ENCODE data around the gene PREP.
"Not testable (repeated sequence)": the region's sequence is repeated elsewhere in the genome, so short reads cannot be mapped to it uniquely, and the experiment has no call there.

Gene PREP

GRCh38 chr6:105352037-105352617 lies 50.8 kb downstream of the PREP start:
- ATAC-seq (replicated peaks) (no peak), DNase-seq (no peak)
- Mint-ChIP-seq H3K4me1 (ENCODE audit: low read depth in 2 of 2) (no peaks in the 10 kb centered on the region), H3K4me3 (no peak overlapping the region), H3K9me3 (no peaks in the 10 kb centered on the region), H3K36me3 (ENCODE audit: insufficient read depth) (peaks cover 56% of the 10 kb centered on the region), H3K27ac (peak overlapping the region in 1 of 2 donors; percentile 29), H3K27me3 (no peaks in the 10 kb centered on the region)

- no peak for ATAC-seq (replicated peaks)
- Mint-ChIP-seq H3K36me3 (ENCODE audit: insufficient read depth) (peaks cover 54% of the 10 kb centered on the region), H3K4me1 (ENCODE audit: low read depth in 2 of 2) (no peaks in the 10 kb centered on the region), H3K27me3 (no peaks in the 10 kb centered on the region), H3K9me3 (no peaks in the 10 kb centered on the region), H3K4me3 (no peak overlapping the region), H3K27ac (no peak overlapping the region)
- no peak for DNase-seq
Observed at GRCh38 chr6:105348897-105349296, 54.0 kb downstream of the PREP start.

DNA sequence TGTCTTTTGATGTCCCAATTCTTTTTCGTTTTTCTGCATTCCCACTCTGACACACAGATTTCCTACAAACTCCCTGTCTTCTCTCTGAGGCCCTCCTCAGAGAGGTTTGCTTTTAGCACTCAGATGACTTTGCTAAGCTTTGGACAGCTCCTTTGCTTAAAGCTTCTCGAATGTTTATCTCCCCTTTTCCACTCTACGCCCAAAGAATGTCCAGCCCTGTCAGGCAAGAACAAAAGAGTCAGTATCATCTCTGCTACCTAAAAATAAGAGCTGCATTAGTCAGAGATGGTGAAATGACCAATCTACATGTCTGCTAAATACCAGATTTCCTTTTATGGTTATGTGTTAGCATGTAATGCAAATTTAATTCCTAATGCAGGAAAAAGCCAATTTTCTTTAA lies 56.8 kb downstream of the PREP start:
- Mint-ChIP-seq H3K27ac (no peak overlapping the region), H3K4me3 (no peak overlapping the region), H3K4me1 (ENCODE audit: low read depth in 2 of 2) (peaks cover 4 to 16% of the 10 kb centered on the region in 2 donors), H3K36me3 (ENCODE audit: insufficient read depth) (peaks cover 33% of the 10 kb centered on the region), H3K9me3 (no peaks in the 10 kb centered on the region), H3K27me3 (no peaks in the 10 kb centered on the region)
- DNase-seq = no peak
- ATAC-seq (replicated peaks) = no peak

DNA sequence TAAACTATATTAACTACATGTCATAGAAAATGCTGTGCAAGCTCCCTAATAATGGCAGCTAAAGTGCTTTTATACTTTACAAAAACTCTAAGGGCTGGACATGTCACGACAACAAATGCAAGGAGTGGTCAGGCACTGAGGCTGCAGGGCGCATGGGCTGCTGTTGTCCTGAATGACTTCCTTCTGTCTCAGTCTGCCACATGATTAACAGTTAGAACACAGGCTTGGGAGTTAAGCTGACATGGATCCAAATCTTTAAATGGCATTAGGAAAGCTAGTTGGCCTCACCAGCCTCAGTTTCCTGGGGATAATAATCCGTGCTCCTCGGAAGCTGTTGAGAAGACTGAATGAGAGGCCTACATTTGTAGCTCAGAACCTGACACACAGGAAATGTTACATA lies 57.4 kb downstream of the PREP start:
- Mint-ChIP-seq H3K27me3 (no peaks in the 10 kb centered on the region), H3K4me1 (ENCODE audit: low read depth in 2 of 2) (peaks cover 8 to 20% of the 10 kb centered on the region in 2 donors), H3K27ac (no peak overlapping the region), H3K4me3 (no peak overlapping the region), H3K9me3 (no peaks in the 10 kb centered on the region), H3K36me3 (ENCODE audit: insufficient read depth) (peaks cover 31% of the 10 kb centered on the region)
- ATAC-seq (replicated peaks) (no peak), DNase-seq (no peak)

GRCh38 chr6:105344881-105345370 lies 58.0 kb downstream of the PREP start:
- Mint-ChIP-seq H3K36me3 (ENCODE audit: insufficient read depth) (peaks cover 26% of the 10 kb centered on the region), H3K27ac (no peak overlapping the region), H3K9me3 (no peaks in the 10 kb centered on the region), H3K4me1 (ENCODE audit: low read depth in 2 of 2) (peaks cover 11 to 26% of the 10 kb centered on the region in 2 donors), H3K27me3 (no peaks in the 10 kb centered on the region), H3K4me3 (no peak overlapping the region)
- ATAC-seq (replicated peaks) (no peak), DNase-seq (no peak)

GRCh38 chr6:105338350-105338983 lies 64.4 kb downstream of the PREP start:
- not testable (repeated sequence) for H3K9me3 Mint-ChIP-seq; ATAC-seq (replicated peaks); H3K4me3 Mint-ChIP-seq; H3K36me3 Mint-ChIP-seq (ENCODE audit: insufficient read depth); DNase-seq; H3K27me3 Mint-ChIP-seq; H3K27ac Mint-ChIP-seq
- peaks cover 14 to 35% of the 10 kb centered on the region in 2 donors for H3K4me1 Mint-ChIP-seq (ENCODE audit: low read depth in 2 of 2)

- Mint-ChIP-seq H3K36me3 (ENCODE audit: insufficient read depth) (peaks cover 16% of the 10 kb centered on the region), H3K27ac (no peak overlapping the region), H3K4me3 (no peak overlapping the region), H3K9me3 (no peaks in the 10 kb centered on the region), H3K27me3 (no peaks in the 10 kb centered on the region), H3K4me1 (ENCODE audit: low read depth in 2 of 2) (peaks cover 14 to 29% of the 10 kb centered on the region in 2 donors)
- ATAC-seq (replicated peaks) = no peak
- DNase-seq = no peak
Observed at GRCh38 chr6:105336986-105337385, 65.9 kb downstream of the PREP start.

GRCh38 chr6:105332576-105332975 lies 70.3 kb downstream of the PREP start:
- peaks cover 35% of the 10 kb centered on the region for H3K36me3 Mint-ChIP-seq (ENCODE audit: insufficient read depth)
- no peaks in the 10 kb centered on the region for H3K27me3 Mint-ChIP-seq
- no peak overlapping the region for H3K4me3 Mint-ChIP-seq
- H3K9me3 Mint-ChIP-seq = no peaks in the 10 kb centered on the region
- DNase-seq (no peak), ATAC-seq (replicated peaks) (no peak)
- H3K4me1 Mint-ChIP-seq (ENCODE audit: low read depth in 2 of 2) = peaks cover 0 to 4% of the 10 kb centered on the region in 2 donors
- no peak overlapping the region for H3K27ac Mint-ChIP-seq

DNA sequence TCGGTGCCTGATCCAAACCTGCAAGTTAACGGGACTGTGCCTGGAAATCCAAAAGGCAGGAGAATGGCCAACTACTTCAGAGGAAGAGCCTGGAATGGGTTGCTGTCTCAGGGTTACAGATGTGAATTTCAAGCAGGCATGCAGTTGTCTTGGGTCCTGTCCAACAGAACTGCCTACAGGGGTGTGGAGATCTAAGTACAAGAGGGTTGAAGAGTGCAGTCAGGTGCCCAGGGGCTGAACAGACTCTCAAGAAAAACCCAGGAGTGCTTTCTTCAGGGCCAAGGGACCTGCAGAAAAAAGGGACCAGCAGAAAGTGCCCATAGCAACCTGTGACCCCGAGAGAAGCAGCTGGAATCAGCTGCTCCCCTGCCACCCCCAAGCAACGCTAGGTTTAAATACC lies 71.0 kb downstream of the PREP start:
- no peak for DNase-seq
- no peaks in the 10 kb centered on the region for H3K9me3 Mint-ChIP-seq
- no peak overlapping the region for H3K4me3 Mint-ChIP-seq
- peaks cover 41% of the 10 kb centered on the region for H3K36me3 Mint-ChIP-seq (ENCODE audit: insufficient read depth)
- H3K27me3 Mint-ChIP-seq = no peaks in the 10 kb centered on the region
- peaks cover 0 to 4% of the 10 kb centered on the region in 2 donors for H3K4me1 Mint-ChIP-seq (ENCODE audit: low read depth in 2 of 2)
- H3K27ac Mint-ChIP-seq = no peak overlapping the region
- no peak for ATAC-seq (replicated peaks)

DNA sequence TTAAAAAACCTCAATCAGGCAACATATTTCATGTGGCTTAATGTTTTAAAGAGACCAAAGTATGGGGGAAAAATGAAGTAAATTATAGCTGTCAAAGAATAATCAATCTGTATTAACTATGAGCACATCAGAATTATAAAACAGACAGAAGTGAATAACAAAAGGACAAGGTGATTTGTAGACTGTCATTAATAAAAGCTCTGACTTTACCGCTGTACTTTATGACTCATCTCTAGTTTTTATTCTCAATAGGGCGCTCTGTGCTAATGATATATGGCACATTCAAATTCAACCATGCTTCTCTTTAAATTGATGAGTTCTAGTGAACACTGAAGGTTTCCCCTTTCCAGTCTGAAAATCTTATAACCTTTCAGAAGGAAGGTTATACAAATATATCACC lies 72.0 kb downstream of the PREP start:
- no peak overlapping the region for H3K27ac Mint-ChIP-seq
- no peak for DNase-seq
- H3K27me3 Mint-ChIP-seq = no peaks in the 10 kb centered on the region
- peaks cover 0 to 4% of the 10 kb centered on the region in 2 donors for H3K4me1 Mint-ChIP-seq (ENCODE audit: low read depth in 2 of 2)
- ATAC-seq (replicated peaks) = no peak
- H3K36me3 Mint-ChIP-seq (ENCODE audit: insufficient read depth) = peaks cover 43% of the 10 kb centered on the region
- no peak overlapping the region for H3K4me3 Mint-ChIP-seq
- no peaks in the 10 kb centered on the region for H3K9me3 Mint-ChIP-seq

GRCh38 chr6:105330364-105330763 lies 72.5 kb downstream of the PREP start:
- ATAC-seq (replicated peaks) = no peak
- peaks cover 41% of the 10 kb centered on the region for H3K36me3 Mint-ChIP-seq (ENCODE audit: insufficient read depth)
- peaks cover 0 to 4% of the 10 kb centered on the region in 2 donors for H3K4me1 Mint-ChIP-seq (ENCODE audit: low read depth in 2 of 2)
- no peak overlapping the region for H3K4me3 Mint-ChIP-seq
- no peak for DNase-seq
- H3K27ac Mint-ChIP-seq = peak overlapping the region in 1 of 2 donors; percentile 52
- H3K27me3 Mint-ChIP-seq = no peaks in the 10 kb centered on the region
- H3K9me3 Mint-ChIP-seq = no peaks in the 10 kb centered on the region

DNA sequence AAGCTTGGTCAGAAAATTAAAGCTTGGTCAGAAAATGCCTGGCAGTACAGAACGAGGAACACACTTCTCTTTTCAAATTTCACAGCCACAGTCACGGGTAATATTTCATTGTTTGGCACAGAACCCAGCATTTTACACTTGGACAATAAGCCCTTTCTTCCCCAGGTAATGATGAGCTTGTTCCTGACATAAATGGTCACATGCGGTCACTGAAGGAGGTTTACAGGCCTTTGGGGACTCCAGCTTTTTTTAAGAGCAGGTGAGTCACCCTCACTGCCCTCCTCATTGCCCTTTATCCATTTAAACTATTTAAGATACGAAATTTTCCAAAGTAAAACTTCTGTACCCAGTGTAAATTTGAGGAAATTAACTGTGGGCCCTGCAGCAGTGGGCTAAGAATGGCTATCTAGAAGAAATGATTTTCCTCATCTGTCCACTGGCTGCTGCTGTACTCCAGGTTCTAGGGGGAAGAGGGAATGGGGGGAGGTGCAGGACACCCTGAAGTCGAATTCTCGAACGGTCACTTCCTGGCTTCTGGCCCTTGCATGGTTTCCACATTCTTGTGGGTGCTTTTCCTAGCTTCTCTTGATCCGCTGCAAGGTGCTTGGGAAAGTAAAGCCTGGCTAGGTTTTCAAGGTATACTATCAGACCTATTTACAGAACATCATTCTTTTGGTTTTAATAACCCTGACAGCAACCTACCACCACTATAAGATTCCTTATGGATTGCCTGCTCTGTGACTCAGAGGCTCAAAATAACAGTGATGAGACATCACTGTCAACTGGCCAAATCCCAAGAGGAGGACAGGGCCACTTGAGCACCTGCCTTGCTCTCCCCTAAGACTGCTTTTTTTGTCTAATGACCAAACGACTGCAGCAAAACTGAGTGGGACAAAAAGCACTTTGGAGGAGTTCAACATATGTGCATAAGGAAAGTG lies 75.8 kb downstream of the PREP start:
- H3K4me1 Mint-ChIP-seq (ENCODE audit: low read depth in 2 of 2) = no peaks in the 10 kb centered on the region
- no peaks in the 10 kb centered on the region for H3K27me3 Mint-ChIP-seq
- DNase-seq (no peak), ATAC-seq (replicated peaks) (no peak)
- H3K4me3 Mint-ChIP-seq = no peak overlapping the region
- peak overlapping the region; percentile 16 to 24 for H3K27ac Mint-ChIP-seq
- H3K9me3 Mint-ChIP-seq = no peaks in the 10 kb centered on the region
- H3K36me3 Mint-ChIP-seq (ENCODE audit: insufficient read depth) = peaks cover 45% of the 10 kb centered on the region

DNA sequence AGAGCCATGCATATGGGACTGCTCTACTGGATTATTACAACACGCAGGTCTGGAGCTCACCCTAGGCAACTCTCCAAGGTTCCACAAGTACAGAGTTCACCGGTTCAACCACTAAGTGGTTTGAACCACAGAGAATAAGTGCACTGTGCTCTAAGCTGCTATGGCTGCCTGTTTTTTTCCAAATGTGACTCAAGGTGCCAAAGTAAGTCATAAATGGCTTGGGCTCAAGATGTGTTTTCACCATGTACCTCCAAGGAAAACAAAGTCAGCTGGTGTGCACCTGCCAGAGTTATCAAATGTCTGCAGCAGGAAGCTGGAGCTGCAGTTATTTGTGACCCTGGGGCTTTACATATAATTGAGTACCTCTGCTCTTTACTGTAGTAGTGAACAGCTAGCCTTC lies 76.7 kb downstream of the PREP start:
- no peak for ATAC-seq (replicated peaks)

More for the DNA sequence above, 76.7 kb downstream of the PREP start:
- Mint-ChIP-seq H3K27ac (peak overlapping the region in 1 of 2 donors; percentile 16), H3K27me3 (no peaks in the 10 kb centered on the region), H3K36me3 (ENCODE audit: insufficient read depth) (peaks cover 38% of the 10 kb centered on the region), H3K4me3 (no peak overlapping the region), H3K4me1 (ENCODE audit: low read depth in 2 of 2) (no peaks in the 10 kb centered on the region), H3K9me3 (no peaks in the 10 kb centered on the region)
- DNase-seq = no peak

Measured in effector memory CD8-positive, alpha-beta T cell (primary cell).